Measurements from ENCODE around the gene CAMTA1.

GRCh38 chr1:7752512-7753417 lies 967.5 kb downstream of the CAMTA1 start:
- TF ChIP-seq POLR2AphosphoS5 (IDR thresholded peaks at IDR 0.05) = no peak
- TF ChIP-seq POLR2A (IDR thresholded peaks at IDR 0.05) = no peak
- TF ChIP-seq, protein P1, sequence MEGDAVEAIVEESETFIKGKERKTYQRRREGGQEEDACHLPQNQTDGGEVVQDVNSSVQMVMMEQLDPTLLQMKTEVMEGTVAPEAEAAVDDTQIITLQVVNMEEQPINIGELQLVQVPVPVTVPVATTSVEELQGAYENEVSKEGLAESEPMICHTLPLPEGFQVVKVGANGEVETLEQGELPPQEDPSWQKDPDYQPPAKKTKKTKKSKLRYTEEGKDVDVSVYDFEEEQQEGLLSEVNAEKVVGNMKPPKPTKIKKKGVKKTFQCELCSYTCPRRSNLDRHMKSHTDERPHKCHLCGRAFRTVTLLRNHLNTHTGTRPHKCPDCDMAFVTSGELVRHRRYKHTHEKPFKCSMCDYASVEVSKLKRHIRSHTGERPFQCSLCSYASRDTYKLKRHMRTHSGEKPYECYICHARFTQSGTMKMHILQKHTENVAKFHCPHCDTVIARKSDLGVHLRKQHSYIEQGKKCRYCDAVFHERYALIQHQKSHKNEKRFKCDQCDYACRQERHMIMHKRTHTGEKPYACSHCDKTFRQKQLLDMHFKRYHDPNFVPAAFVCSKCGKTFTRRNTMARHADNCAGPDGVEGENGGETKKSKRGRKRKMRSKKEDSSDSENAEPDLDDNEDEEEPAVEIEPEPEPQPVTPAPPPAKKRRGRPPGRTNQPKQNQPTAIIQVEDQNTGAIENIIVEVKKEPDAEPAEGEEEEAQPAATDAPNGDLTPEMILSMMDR (IDR thresholded peaks at IDR 0.05) = peak; percentile 46 to 84 (median 74)
- TF ChIP-seq EP300 (IDR thresholded peaks at IDR 0.05) = no peak

Data from upper lobe of left lung (tissue), 4 donors.